HepG2 (cell line): ENCODE data around the gene NPEPL1. TPM values are rescaled to one million over a fixed set of nuclear protein-coding genes. Genes with fewer than 3 reads are reported as not detected.

Experiments used
- ATAC-seq: fragments of 200-7000 bp; cut with Tn5 transposase; 3 replicates; pipeline ENCODE4 v1.9.1; 2020; ENCODE audit warnings: mild to moderate bottlenecking, moderate library complexity
- BruUV-seq: library from RNA; stranded (reverse); fragments of 400-500 nt; replicated peaks from 2 replicates; lab custom pipeline; 2021; lab: Mats Ljungman, UMichigan
- CTCF ChIA-PET: fragments of 300-600 bp; formaldehyde crosslinking; extraction: SDS; loops from one replicate; lab custom pipeline; 2021; ENCODE audit warnings: low total read pairs, inconsistent platforms, low intra/inter-chr PET ratio; lab: Yijun Ruan, JAX
- POLR2A ChIA-PET: fragments of 350-600 bp; sonication (Branson Sonifier 250); formaldehyde crosslinking; loops from one replicate; lab custom pipeline; 2020; ENCODE audit warnings: antibody characterized with exemption, inconsistent platforms; lab: Yijun Ruan, JAX
- DNase-seq: peaks from one replicate; pipeline ENCODE4 v3.0.0-alpha.2; 2015; ENCODE audit warnings: low spot score
- FAIRE-seq: peaks from 3 replicates; lab custom pipeline; 2011; peaks lifted over from hg19 to GRCh38; lab: Jason Lieb, UNC
- H2AFZ ChIP-seq: one replicate; pipeline ENCODE4 v1.6.1; 2011; ENCODE audit warnings: low read length, inconsistent platforms
- H3K27ac ChIP-seq: fragments of 300-600 bp; 3 replicates; pipeline ENCODE4 v1.8.0; 2011; ENCODE audit warnings: mixed run types, mild to moderate bottlenecking, mixed read lengths, low read length, inconsistent platforms; ENCODE audit not compliant: insufficient read depth; ENCODE audit errors: extremely low read length
- H3K27me3 ChIP-seq, 2 experiments: fragments of 200-600 bp in 1 of 2; 2 replicates in 1 of 2; 3 replicates in 1 of 2; pipeline versions ENCODE4 v1.6.0 to v1.8.0; 2011; ENCODE audit warnings: low read length in 2 of 2, mild to moderate bottlenecking in 2 of 2, moderate library complexity in 2 of 2, inconsistent platforms in 1 of 2; ENCODE audit not compliant: insufficient read depth in 2 of 2, control insufficient read depth in 1 of 2
- H3K36me3 ChIP-seq, 2 experiments: fragments of 200-600 bp in 1 of 2; replicated peaks in 1 of 2; 2 replicates in 1 of 2; 3 replicates in 1 of 2; pipeline versions ENCODE4 v1.5.1 to v1.8.0; 2011; ENCODE audit warnings: low read length in 2 of 2, inconsistent platforms in 1 of 2; ENCODE audit not compliant: insufficient read depth in 2 of 2, control insufficient read depth in 1 of 2
- H3K4me1 ChIP-seq: 2 replicates; pipeline ENCODE4 v1.5.1; 2012; ENCODE audit warnings: low read length, inconsistent platforms; ENCODE audit not compliant: insufficient read depth
- H3K4me2 ChIP-seq: 2 replicates; pipeline ENCODE4 v1.6.0; 2011; ENCODE audit warnings: low read depth, low read length, inconsistent platforms
- H3K4me3 ChIP-seq, 3 experiments: fragments of 200-600 bp in 1 of 3; sonication (generic), shearing (Covaris generic) in 1 of 3; replicated peaks in 1 of 3; 2 replicates each; pipeline ENCODE4 v1.5.1; 2011 to 2016; ENCODE audit warnings: low read length in 3 of 3, inconsistent platforms in 2 of 3, low read depth in 2 of 3, mild to moderate bottlenecking in 2 of 3, control low read depth in 1 of 3, mixed read lengths in 1 of 3; ENCODE audit not compliant: insufficient read depth in 1 of 3
- H3K79me2 ChIP-seq: one replicate; pipeline ENCODE4 v1.6.1; 2011; ENCODE audit warnings: low read length, inconsistent platforms; ENCODE audit not compliant: insufficient read depth
- H3K9ac ChIP-seq: 2 replicates; pipeline ENCODE4 v1.6.0; 2011; ENCODE audit warnings: mild to moderate bottlenecking, low read depth, low read length, inconsistent platforms; ENCODE audit not compliant: insufficient read depth
- H3K9me3 ChIP-seq: 2 replicates; pipeline ENCODE4 v1.5.1; 2012; ENCODE audit warnings: mild to moderate bottlenecking, low read length
- H4K20me1 ChIP-seq: 2 replicates; pipeline ENCODE4 v1.6.0; 2011; ENCODE audit warnings: inconsistent platforms, mild to moderate bottlenecking, low read length, moderate library complexity; ENCODE audit not compliant: insufficient read depth
- HMG20A ChIP-seq: IDR thresholded peaks from 2 replicates; pipeline ENCODE4 v1.6.1; 2016; ENCODE audit warnings: borderline replicate concordance
- HNF1B ChIP-seq: sonication (generic); formaldehyde crosslinking; IDR thresholded peaks from 2 replicates; pipeline ENCODE4 v1.5.1; 2020; ENCODE audit warnings: mild to moderate bottlenecking, moderate library complexity, missing genetic modification reagents
- HNF4G ChIP-seq, 2 experiments: sonication (generic) in 1 of 2; formaldehyde crosslinking in 1 of 2; IDR thresholded peaks; 2 replicates each; pipeline versions ENCODE4 v1.4.0 to v1.6.1; 2011 to 2020; ENCODE audit warnings: borderline replicate concordance in 2 of 2, low read depth in 2 of 2, mild to moderate bottlenecking in 2 of 2, low read length in 1 of 2, missing genetic modification reagents in 1 of 2, moderate library complexity in 1 of 2
- HOXA3 ChIP-seq: sonication (generic); formaldehyde crosslinking; IDR thresholded peaks from 2 replicates; pipeline ENCODE4 v1.5.0; 2020; ENCODE audit warnings: missing genetic modification reagents
- ISL2 ChIP-seq: sonication (generic); formaldehyde crosslinking; IDR thresholded peaks from 2 replicates; pipeline ENCODE4 v1.5.0; 2020; ENCODE audit warnings: missing genetic modification reagents
- POLR2A ChIP-seq, 2 experiments: IDR thresholded peaks; 2 replicates each; pipeline ENCODE4 v1.6.1; 2011; ENCODE audit warnings: low read depth in 2 of 2, low read length in 2 of 2, mild to moderate bottlenecking in 1 of 2, moderate library complexity in 1 of 2; ENCODE audit not compliant: insufficient read depth in 1 of 2
- TMF1 ChIP-seq: sonication (generic); formaldehyde crosslinking; IDR thresholded peaks from 2 replicates; pipeline ENCODE4 v1.8.1; 2022; ENCODE audit warnings: low read depth, missing genetic modification reagents
- ZC3H13 ChIP-seq: sonication (generic); formaldehyde crosslinking; IDR thresholded peaks from 2 replicates; pipeline ENCODE4 v1.8.1; 2023; ENCODE audit warnings: mild to moderate bottlenecking, missing genetic modification reagents, moderate library complexity
- ZMYM4 ChIP-seq: sonication (generic); formaldehyde crosslinking; IDR thresholded peaks from 2 replicates; pipeline ENCODE4 v1.8.1; 2023; ENCODE audit warnings: mild to moderate bottlenecking, missing genetic modification reagents
- ZNF274 ChIP-seq: sonication (generic); formaldehyde crosslinking; IDR thresholded peaks from 2 replicates; pipeline ENCODE4 v1.5.1; 2020; ENCODE audit warnings: mild to moderate bottlenecking, missing genetic modification reagents
- ZNF326 ChIP-seq: sonication (generic); formaldehyde crosslinking; IDR thresholded peaks from 2 replicates; pipeline ENCODE4 v1.4.0; 2020; ENCODE audit warnings: missing genetic modification reagents, borderline replicate concordance
- ZNF557 ChIP-seq: sonication (generic); formaldehyde crosslinking; IDR thresholded peaks from 2 replicates; pipeline ENCODE4 v1.4.0; 2020; ENCODE audit warnings: missing genetic modification reagents
- ZNF607 ChIP-seq: sonication (generic); formaldehyde crosslinking; IDR thresholded peaks from 2 replicates; pipeline ENCODE4 v1.5.1; 2020; ENCODE audit warnings: missing genetic modification reagents, mild to moderate bottlenecking, borderline replicate concordance
- ZNF772 ChIP-seq: sonication (generic); formaldehyde crosslinking; IDR thresholded peaks from 2 replicates; pipeline ENCODE4 v1.5.0; 2020; ENCODE audit warnings: mild to moderate bottlenecking, missing genetic modification reagents
- WGBS: methylation state at CpG from one replicate; pipeline ENCODE4 v1.1.6; 2017; ENCODE audit warnings: low lambda C conversion rate; 5-methylcytosine and 5-hydroxymethylcytosine counted together
- in situ Hi-C: cut with HindIII; loops from 2 replicates; pipeline ENCODE4 v1.10.0; 2017; ENCODE audit warnings: low pct_unique_long_range_greater_than_20kb; ENCODE audit not compliant: extremely low pct_ligation_motif_present
- intact Hi-C: fragments of 100-400 bp; cut with micrococcal nuclease; formaldehyde crosslinking; loops from one replicate; pipeline ENCODE4 v1.10.0; 2022; ENCODE audit not compliant: unreplicated experiment
- polyA plus RNA-seq, 8 experiments: library from polyadenylated mRNA; depleted of rRNA in 3 of 8; stranded (reverse) in 7 of 8; unstranded in 1 of 8; fragments of >200 nt; fragmentation: Illumina TruSeq in 4 of 8; extraction: Trizol in 4 of 8; gene quantifications; 2 replicates each; pipeline versions ENCODE4 v1.2.1 to v1.2.3, GENCODE V29; 2011 to 2016; ENCODE audit warnings: low read depth in 4 of 8, missing spikeins in 1 of 8, mixed read lengths in 1 of 8; ENCODE audit not compliant: insufficient read depth in 1 of 8
- total RNA-seq, 5 experiments: library from RNA; depleted of rRNA; stranded (reverse); fragments of >200 nt; fragmentation: Illumina TruSeq; extraction: Trizol; gene quantifications; 2 replicates each; pipeline ENCODE4 v1.2.3, GENCODE V29; 2016; ENCODE audit warnings: low read depth in 1 of 5
- TF ChIP-seq, protein P1 (sequence below): sonication (generic); formaldehyde crosslinking; conservative IDR thresholded peaks from 2 replicates; pipeline ENCODE4 v1.4.0; 2020; ENCODE audit warnings: missing genetic modification reagents

Gene NPEPL1
- total and polyA plus RNA-seq, 2 of the 13 experiments (the other 11 are each of a cell fraction or from before 2014, with no cell fraction given) = 4.1 to 7.5 TPM

DNA sequence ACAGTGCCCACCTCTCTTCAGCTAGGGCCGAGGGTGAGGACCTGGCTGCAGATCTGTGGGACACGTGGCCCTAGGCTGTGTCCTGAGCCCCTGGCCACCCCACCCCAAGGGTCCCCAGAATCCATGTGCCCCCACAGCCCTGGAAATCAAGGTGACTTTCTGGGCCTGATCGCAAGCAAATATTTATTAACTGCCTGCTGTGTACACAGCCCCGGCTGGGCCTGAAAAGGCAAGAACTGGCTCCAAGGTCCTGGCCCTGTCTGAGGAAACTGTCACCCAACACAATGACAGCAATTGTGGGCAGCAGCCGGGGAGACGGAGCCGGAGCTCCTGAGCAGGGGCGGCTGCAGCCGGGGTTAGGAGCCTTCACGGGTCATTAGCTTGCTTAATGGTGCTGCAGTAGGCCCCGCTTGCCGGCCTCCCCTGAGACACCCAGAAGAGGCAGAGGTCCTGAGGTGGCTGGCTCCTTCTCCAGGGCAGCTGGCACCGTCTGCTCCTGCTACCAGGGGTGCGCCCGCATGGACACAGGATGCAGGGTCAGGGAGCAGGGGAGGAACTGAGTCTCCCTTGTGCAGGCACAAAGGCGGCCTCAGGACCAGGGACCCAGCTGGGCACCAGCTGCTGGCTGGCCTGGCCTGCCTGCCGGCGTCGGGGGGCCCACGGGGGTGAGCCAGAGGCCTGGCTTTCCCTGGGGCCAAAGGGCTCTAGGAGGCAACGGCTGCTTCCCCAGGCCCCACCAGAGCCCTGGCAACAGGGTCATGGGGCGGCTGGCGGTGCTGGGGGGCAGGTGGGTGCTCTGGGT, 24.1 kb downstream of the NPEPL1 start (continued):
- 0 out of 2 replicates have a peak, but pooled peaks have one; percentile 20 for TF ChIP-seq ZMYM4 (CRISPR knock-in tag)
- 0 out of 2 replicates have a peak, but pooled peaks have one; percentile 35 for TF ChIP-seq ISL2 (CRISPR knock-in tag)
- peak; percentile 61; the same call in 1 of the 2 replicates for TF ChIP-seq ZNF274
- TF ChIP-seq ZC3H13 = peak; percentile 69; the same call in 1 of the 2 replicates
- no peak for TF ChIP-seq ZNF772 (CRISPR knock-in tag)
- TF ChIP-seq ZNF326 (CRISPR knock-in tag) = peak; percentile 16; the same call in 1 of the 2 replicates
- peak; percentile 37; the same call in 1 of the 2 replicates for TF ChIP-seq HOXA3 (CRISPR knock-in tag)

- Histone ChIP-seq H3K27me3 (peaks cover 9 to 30% of the 10 kb centered on the region in 2 experiments; a peak in 4 of 5 replicates), H4K20me1 (no peaks in the 10 kb centered on the region; the same call in 1 of the 2 replicates), H3K79me2 (no peaks in the 10 kb centered on the region), H3K9me3 (no peaks in the 10 kb centered on the region), H3K9ac (no peak overlapping the region), H3K36me3 (no peaks in the 10 kb centered on the region), H3K27ac (no peak overlapping the region), H3K4me1 (peaks cover 23% of the 10 kb centered on the region), H3K4me2 (peak overlapping the region; percentile 48), H3K4me3 (peak overlapping the region in 1 of 3 experiments; percentile 44; a peak in 1 of 6 replicates), H2AFZ (no peak overlapping the region)
- WGBS = 65% methylated on average over 23 of the region's 23 CpGs
- CTCF ChIA-PET = no interaction called here
- intact Hi-C loops (no loop called here), in situ Hi-C loops (no loop called here)
- POLR2A ChIA-PET = interaction anchor here (1.1 kb wide), 1 partner anchor 11 kb away, joined by 3 read pairs; no protein-coding TSS in a partner anchor
- BruUV-seq = no TSS peak
- FAIRE-seq = no peak
- ATAC-seq = peak; percentile 22
- no peak for DNase-seq
- TF ChIP-seq ZNF557 (CRISPR knock-in tag) (no peak), ZNF607 (peak; percentile 32; the same call in 1 of the 2 replicates), POLR2A (IDR thresholded peaks at IDR 0.05; ENCODE audit: insufficient read depth in 1 of 2, low read depth in 2 of 2, low read length in 2 of 2) (0 out of 4 replicates have a peak, but pooled peaks of 1 of the 2 experiments have one; percentile 26), HMG20A (CRISPR knock-in tag) (no peak), HNF4G (IDR thresholded peaks at IDR 0.05; ENCODE audit: borderline replicate concordance, low read depth, low read length) (no peak), HNF4G (CRISPR knock-in tag; IDR thresholded peaks at IDR 0.05; ENCODE audit: borderline replicate concordance, low read depth) (no peak), HNF1B (no peak), TMF1 (no peak)
- TF ChIP-seq, protein P1, sequence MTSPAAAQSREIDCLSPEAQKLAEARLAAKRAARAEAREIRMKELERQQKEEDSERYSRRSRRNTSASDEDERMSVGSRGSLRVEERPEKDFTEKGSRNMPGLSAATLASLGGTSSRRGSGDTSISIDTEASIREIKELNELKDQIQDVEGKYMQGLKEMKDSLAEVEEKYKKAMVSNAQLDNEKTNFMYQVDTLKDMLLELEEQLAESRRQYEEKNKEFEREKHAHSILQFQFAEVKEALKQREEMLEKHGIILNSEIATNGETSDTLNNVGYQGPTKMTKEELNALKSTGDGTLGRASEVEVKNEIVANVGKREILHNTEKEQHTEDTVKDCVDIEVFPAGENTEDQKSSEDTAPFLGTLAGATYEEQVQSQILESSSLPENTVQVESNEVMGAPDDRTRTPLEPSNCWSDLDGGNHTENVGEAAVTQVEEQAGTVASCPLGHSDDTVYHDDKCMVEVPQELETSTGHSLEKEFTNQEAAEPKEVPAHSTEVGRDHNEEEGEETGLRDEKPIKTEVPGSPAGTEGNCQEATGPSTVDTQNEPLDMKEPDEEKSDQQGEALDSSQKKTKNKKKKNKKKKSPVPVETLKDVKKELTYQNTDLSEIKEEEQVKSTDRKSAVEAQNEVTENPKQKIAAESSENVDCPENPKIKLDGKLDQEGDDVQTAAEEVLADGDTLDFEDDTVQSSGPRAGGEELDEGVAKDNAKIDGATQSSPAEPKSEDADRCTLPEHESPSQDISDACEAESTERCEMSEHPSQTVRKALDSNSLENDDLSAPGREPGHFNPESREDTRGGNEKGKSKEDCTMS (CRISPR knock-in tag) = no peak
Observed at GRCh38 chr20:58717278-58718091, 24.9 kb downstream of the NPEPL1 start.
